KMS-11 (cell line): Measurements from ENCODE around the gene HAPLN2.

ENCODE experiments used
- H2AFZ ChIP-seq: fragments of 200-600 bp; sonication (generic); 2 replicates; pipeline ENCODE4 v1.6.1; 2016; ENCODE audit warnings: antibody characterized with exemption, mixed run types, low read depth
- H3K27ac ChIP-seq: fragments of 200-600 bp; sonication (generic); 2 replicates; pipeline ENCODE4 v1.6.1; 2016; ENCODE audit warnings: mild to moderate bottlenecking, mixed run types
- H3K27me3 ChIP-seq: fragments of 200-600 bp; sonication (generic); 2 replicates; pipeline ENCODE4 v1.6.1; 2017; ENCODE audit warnings: mild to moderate bottlenecking, low read depth, mixed run types, moderate library complexity; ENCODE audit not compliant: insufficient read depth
- H3K36me3 ChIP-seq: fragments of 200-600 bp; sonication (generic); 2 replicates; pipeline ENCODE4 v1.6.1; 2017; ENCODE audit warnings: mild to moderate bottlenecking, mixed run types; ENCODE audit not compliant: insufficient read depth
- H3K4me1 ChIP-seq: fragments of 200-600 bp; sonication (generic); 2 replicates; pipeline ENCODE4 v1.6.1; 2016; ENCODE audit warnings: mild to moderate bottlenecking, low read depth, mixed run types; ENCODE audit not compliant: poor library complexity, severe bottlenecking
- H3K4me2 ChIP-seq: fragments of 200-600 bp; sonication (generic); 2 replicates; pipeline ENCODE4 v1.7.0; 2016; ENCODE audit warnings: mild to moderate bottlenecking, mixed run types
- H3K4me3 ChIP-seq: fragments of 200-600 bp; sonication (generic); IDR thresholded peaks from 2 replicates; pipeline ENCODE4 v1.6.1; 2017; ENCODE audit warnings: low read depth, low read length, mixed read lengths; ENCODE audit not compliant: insufficient read depth
- H3K79me2 ChIP-seq: fragments of 200-600 bp; sonication (generic); 2 replicates; pipeline ENCODE4 v1.6.1; 2016; ENCODE audit warnings: low read depth, mixed run types; ENCODE audit not compliant: insufficient read depth
- H3K9ac ChIP-seq: fragments of 200-600 bp; sonication (generic); 2 replicates; pipeline ENCODE4 v1.6.1; 2016; ENCODE audit warnings: mild to moderate bottlenecking, mixed run types
- H4K20me1 ChIP-seq: fragments of 200-600 bp; sonication (generic); 2 replicates; pipeline ENCODE4 v1.6.1; 2016; ENCODE audit warnings: mild to moderate bottlenecking, mixed run types; ENCODE audit not compliant: insufficient read depth
- TF ChIP-seq, protein P1 (sequence below): fragments of 200-600 bp; sonication (generic); conservative IDR thresholded peaks from 2 replicates; pipeline ENCODE4 v1.6.1; 2017; ENCODE audit warnings: low read depth, mild to moderate bottlenecking, antibody characterized with exemption, low read length, moderate library complexity, mixed read lengths

The HAPLN2 gene

GRCh38 chr1:156643049-156643777 lies 24.0 kb downstream of the HAPLN2 start:
- Histone ChIP-seq H3K36me3 (no peaks in the 10 kb centered on the region), H3K4me3 (no peak overlapping the region), H3K4me1 (peaks cover 15% of the 10 kb centered on the region), H2AFZ (no peak overlapping the region), H3K27ac (no peak overlapping the region), H3K27me3 (peaks cover 98% of the 10 kb centered on the region), H3K9ac (no peak overlapping the region), H4K20me1 (no peaks in the 10 kb centered on the region), H3K4me2 (no peak overlapping the region), H3K79me2 (no peaks in the 10 kb centered on the region)
- TF ChIP-seq, protein P1, sequence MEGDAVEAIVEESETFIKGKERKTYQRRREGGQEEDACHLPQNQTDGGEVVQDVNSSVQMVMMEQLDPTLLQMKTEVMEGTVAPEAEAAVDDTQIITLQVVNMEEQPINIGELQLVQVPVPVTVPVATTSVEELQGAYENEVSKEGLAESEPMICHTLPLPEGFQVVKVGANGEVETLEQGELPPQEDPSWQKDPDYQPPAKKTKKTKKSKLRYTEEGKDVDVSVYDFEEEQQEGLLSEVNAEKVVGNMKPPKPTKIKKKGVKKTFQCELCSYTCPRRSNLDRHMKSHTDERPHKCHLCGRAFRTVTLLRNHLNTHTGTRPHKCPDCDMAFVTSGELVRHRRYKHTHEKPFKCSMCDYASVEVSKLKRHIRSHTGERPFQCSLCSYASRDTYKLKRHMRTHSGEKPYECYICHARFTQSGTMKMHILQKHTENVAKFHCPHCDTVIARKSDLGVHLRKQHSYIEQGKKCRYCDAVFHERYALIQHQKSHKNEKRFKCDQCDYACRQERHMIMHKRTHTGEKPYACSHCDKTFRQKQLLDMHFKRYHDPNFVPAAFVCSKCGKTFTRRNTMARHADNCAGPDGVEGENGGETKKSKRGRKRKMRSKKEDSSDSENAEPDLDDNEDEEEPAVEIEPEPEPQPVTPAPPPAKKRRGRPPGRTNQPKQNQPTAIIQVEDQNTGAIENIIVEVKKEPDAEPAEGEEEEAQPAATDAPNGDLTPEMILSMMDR, result no peak

DNA sequence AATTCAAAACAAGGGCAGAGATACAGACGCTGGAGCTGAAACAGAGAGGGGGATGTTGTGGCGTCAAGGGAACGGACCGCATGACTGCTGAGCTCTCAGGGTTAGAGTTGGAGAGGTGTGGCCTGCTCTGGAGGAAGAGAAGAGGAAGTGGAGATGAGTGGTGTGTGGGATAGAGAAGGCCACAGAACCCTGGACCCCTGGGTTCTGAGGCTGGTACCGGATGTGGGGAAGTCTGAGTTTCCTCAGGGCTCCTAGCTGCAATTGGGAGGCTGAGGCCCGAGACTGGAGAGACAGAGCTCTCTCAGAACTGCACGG lies 24.5 kb downstream of the HAPLN2 start:
- Histone ChIP-seq H3K4me1 (peaks cover 14% of the 10 kb centered on the region), H3K27ac (no peak overlapping the region), H3K36me3 (no peaks in the 10 kb centered on the region), H3K4me3 (no peak overlapping the region), H4K20me1 (no peaks in the 10 kb centered on the region), H3K9ac (no peak overlapping the region), H3K4me2 (no peak overlapping the region), H3K79me2 (no peaks in the 10 kb centered on the region), H3K27me3 (peaks cover 98% of the 10 kb centered on the region), H2AFZ (no peak overlapping the region)
- TF ChIP-seq, protein P1, result no peak

GRCh38 chr1:156644146-156644545 lies 24.9 kb downstream of the HAPLN2 start:
- Histone ChIP-seq H3K79me2 (no peaks in the 10 kb centered on the region), H2AFZ (no peak overlapping the region), H3K4me3 (no peak overlapping the region), H3K27ac (no peak overlapping the region), H3K9ac (no peak overlapping the region), H4K20me1 (no peaks in the 10 kb centered on the region), H3K4me2 (no peak overlapping the region), H3K36me3 (no peaks in the 10 kb centered on the region), H3K4me1 (peaks cover 10% of the 10 kb centered on the region), H3K27me3 (peaks cover 98% of the 10 kb centered on the region)
- TF ChIP-seq, protein P1, result no peak

GRCh38 chr1:156644640-156645039 lies 25.4 kb downstream of the HAPLN2 start:
- no peaks in the 10 kb centered on the region for H3K36me3 ChIP-seq
- no peak overlapping the region for H3K4me2 ChIP-seq
- H3K27ac ChIP-seq, result no peak overlapping the region
- H2AFZ ChIP-seq, result no peak overlapping the region
- no peak overlapping the region for H3K4me3 ChIP-seq
- no peak overlapping the region for H3K9ac ChIP-seq
- peaks cover 98% of the 10 kb centered on the region for H3K27me3 ChIP-seq
- H4K20me1 ChIP-seq, result no peaks in the 10 kb centered on the region
- peaks cover 5% of the 10 kb centered on the region for H3K4me1 ChIP-seq
- no peaks in the 10 kb centered on the region for H3K79me2 ChIP-seq
- TF ChIP-seq, protein P1, result no peak
